Adrenal gland (tissue), 12 donors: Measurements from ENCODE around the gene BTBD9. TPM values are rescaled to one million over a fixed set of nuclear protein-coding genes. Genes with fewer than 3 reads are reported as not detected.

Experiments used
- DNase-seq, 7 donors: peaks; one replicate each; pipeline ENCODE4 v3.0.0-alpha.2; 2019 to 2020
- H3K27ac ChIP-seq, 5 donors: fragments of 200-600 bp; sonication (generic) in 4 of 5; 1 replicate in 3 of 5; 2 replicates in 2 of 5; pipeline versions ENCODE4 v1.5.1 to v1.8.0; 2016 to 2020; ENCODE audit warnings: mild to moderate bottlenecking in 1 of 5
- H3K27me3 ChIP-seq: fragments of 200-600 bp; 2 replicates; pipeline ENCODE4 v1.8.0; 2021
- H3K36me3 ChIP-seq, 2 donors: fragments of 200-600 bp; replicated peaks in 1 of 2; 1 replicate in 1 of 2; 2 replicates in 1 of 2; pipeline versions ENCODE4 v1.5.1 to v1.8.0; 2018 to 2022
- H3K4me1 ChIP-seq, 2 donors: fragments of 200-600 bp; replicated peaks in 1 of 2; 1 replicate in 1 of 2; 2 replicates in 1 of 2; pipeline versions ENCODE4 v1.5.1 to v1.8.0; 2018 to 2021
- H3K4me3 ChIP-seq, 4 donors: fragments of 200-600 bp; sonication (generic) in 3 of 4; one replicate each; pipeline ENCODE4 v1.5.1; 2016 to 2018
- H3K9me3 ChIP-seq, 3 donors: fragments of 200-600 bp; sonication (generic) in 1 of 3; replicated peaks in 1 of 3; 1 replicate in 2 of 3; 2 replicates in 1 of 3; pipeline versions ENCODE4 v1.5.1 to v1.8.0; 2016 to 2021
- POLR2A ChIP-seq, 2 donors: fragments of 450-650 bp; IDR thresholded peaks; one replicate each; pipeline ENCODE4 v1.6.1; 2017; ENCODE audit warnings: antibody characterized with exemption in 2 of 2, mild to moderate bottlenecking in 2 of 2, moderate library complexity in 1 of 2
- WGBS, 4 donors: extraction: QIAGEN DNeasy Blood & Tissue Kit in 2 of 4; methylation state at CpG; one replicate each; pipeline versions ENCODE4 v1.1.5 to v1.1.7; 2013 to 2017; 5-methylcytosine and 5-hydroxymethylcytosine counted together
- intact Hi-C, 2 donors: fragments of 100-400 bp; cut with DNase I; formaldehyde crosslinking; loops; one replicate each; pipeline versions ENCODE4 v1.14.1 to v1.15.0; 2022 to 2023
- polyA plus RNA-seq, 3 donors: library from polyadenylated mRNA; stranded (reverse); fragments of 200-250 nt in 2 of 3; fragments of 350-450 nt in 1 of 3; fragmentation: Illumina TruSeq in 1 of 3; extraction: RNeasy Lipid Tissue Mini Kit (QIAGEN cat#74804) in 1 of 3; gene quantifications; one replicate each; pipeline ENCODE4 v1.2.3, GENCODE V29; 2013 to 2014
- total RNA-seq, 9 donors: library from RNA; depleted of rRNA in 4 of 9; stranded (reverse); fragments of >200 nt in 4 of 9; fragments of 120-200 nt in 1 of 9; fragmentation: NEBNext Ultra II Directional in 1 of 9; extraction: Animal tissue kit (Norgen Biotek cat#: 25700) in 1 of 9; gene quantifications; one replicate each; pipeline versions ENCODE4 v1.1.0 to v1.2.4, GENCODE V29; 2013 to 2023
- TF ChIP-seq, protein P1 (sequence below), 6 experiments: fragments of 450-650 bp in 4 of 6; fragments of 200-600 bp in 2 of 6; sonication (generic) in 1 of 6; IDR thresholded peaks; 1 replicate in 5 of 6; 2 replicates in 1 of 6; pipeline versions ENCODE4 v1.5.1 to v1.8.0; 2016 to 2021; ENCODE audit warnings: antibody characterized with exemption in 6 of 6, mild to moderate bottlenecking in 2 of 6, moderate library complexity in 1 of 6
- donor health status: healthy with polysubstance abuse.
- donor health status: Bipolar disorder and iron deficiency.
- donor health status: DM: yes; HTN: yes; CAD: no.
- donor health status: DM: no; HTN: no; CAD: no.
- donor health status: DM: no; HTN: no; CAD: no.
- donor health status: DM: yes; HTN: yes; CAD: no.

The BTBD9 gene
- total and polyA plus RNA-seq, 12 donors = 2.4 to 29.6 (median 18.1) TPM

DNA sequence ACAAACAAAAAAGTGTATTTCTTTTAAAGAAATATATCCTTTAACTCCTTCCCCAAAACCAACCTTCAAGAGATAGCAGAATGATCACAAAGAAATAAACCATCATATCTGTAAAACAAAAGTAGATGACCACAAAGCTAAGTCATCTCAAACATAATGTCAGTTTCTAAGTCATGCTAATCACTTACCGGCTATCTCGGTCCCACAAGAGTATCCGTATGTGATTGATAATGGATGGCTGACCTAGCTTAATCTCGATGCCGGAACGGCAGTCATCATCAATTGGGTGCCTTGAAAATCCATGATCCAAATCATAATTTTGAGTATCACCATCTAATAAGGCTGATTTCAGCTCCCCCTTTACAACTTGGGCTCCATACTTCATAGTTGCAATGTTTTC, 59.7 kb downstream of the BTBD9 start:
- Histone ChIP-seq H3K27me3 (no peaks in the 10 kb centered on the region), H3K9me3 (no peaks in the 10 kb centered on the region), H3K4me1 (no peaks in the 10 kb centered on the region), H3K27ac (no peak overlapping the region), H3K4me3 (no peak overlapping the region), H3K36me3 (no peaks in the 10 kb centered on the region)
- no peak for DNase-seq
- 95 to 100% (median 96%) methylated on average over 6 of the region's 6 CpGs for WGBS, 4 donors
- intact Hi-C loops = no loop called here
- TF ChIP-seq, protein P1, sequence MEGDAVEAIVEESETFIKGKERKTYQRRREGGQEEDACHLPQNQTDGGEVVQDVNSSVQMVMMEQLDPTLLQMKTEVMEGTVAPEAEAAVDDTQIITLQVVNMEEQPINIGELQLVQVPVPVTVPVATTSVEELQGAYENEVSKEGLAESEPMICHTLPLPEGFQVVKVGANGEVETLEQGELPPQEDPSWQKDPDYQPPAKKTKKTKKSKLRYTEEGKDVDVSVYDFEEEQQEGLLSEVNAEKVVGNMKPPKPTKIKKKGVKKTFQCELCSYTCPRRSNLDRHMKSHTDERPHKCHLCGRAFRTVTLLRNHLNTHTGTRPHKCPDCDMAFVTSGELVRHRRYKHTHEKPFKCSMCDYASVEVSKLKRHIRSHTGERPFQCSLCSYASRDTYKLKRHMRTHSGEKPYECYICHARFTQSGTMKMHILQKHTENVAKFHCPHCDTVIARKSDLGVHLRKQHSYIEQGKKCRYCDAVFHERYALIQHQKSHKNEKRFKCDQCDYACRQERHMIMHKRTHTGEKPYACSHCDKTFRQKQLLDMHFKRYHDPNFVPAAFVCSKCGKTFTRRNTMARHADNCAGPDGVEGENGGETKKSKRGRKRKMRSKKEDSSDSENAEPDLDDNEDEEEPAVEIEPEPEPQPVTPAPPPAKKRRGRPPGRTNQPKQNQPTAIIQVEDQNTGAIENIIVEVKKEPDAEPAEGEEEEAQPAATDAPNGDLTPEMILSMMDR (IDR thresholded peaks at IDR 0.05) = no peak
- no peak for TF ChIP-seq POLR2A (IDR thresholded peaks at IDR 0.05)

DNA sequence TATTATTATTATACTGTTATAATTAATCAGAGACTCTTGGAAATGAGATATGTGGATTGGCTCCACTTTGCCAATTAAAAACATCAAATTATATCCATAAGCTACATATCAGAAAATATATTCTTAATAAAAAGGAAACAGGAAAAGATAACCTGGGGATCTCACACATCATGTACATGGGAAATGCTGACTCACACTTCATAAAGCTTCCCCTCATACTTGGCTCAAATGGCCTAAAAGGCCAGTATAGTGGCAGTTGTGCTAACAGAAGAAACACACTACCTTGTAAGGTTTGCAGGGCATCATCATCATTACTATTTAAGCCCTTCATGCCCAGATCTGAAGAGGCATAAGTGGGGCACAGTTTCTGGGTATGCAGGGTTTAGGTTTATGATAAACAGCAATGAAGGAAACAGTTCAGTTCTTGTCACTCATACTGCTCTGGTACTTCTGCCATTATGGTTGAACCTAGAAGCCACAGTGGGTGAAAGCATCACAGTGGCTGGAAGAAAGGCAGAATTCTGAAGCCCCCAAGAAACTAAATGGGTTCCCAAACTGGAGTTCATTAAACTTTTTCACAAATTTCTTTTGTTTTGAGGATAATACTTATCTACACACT, 60.6 kb downstream of the BTBD9 start:
- intact Hi-C loops = no loop called here
- TF ChIP-seq POLR2A (IDR thresholded peaks at IDR 0.05) = no peak
- TF ChIP-seq, protein P1 (IDR thresholded peaks at IDR 0.05) = no peak
- H3K27ac ChIP-seq = no peak overlapping the region
- H3K4me3 ChIP-seq = no peak overlapping the region
- H3K27me3 ChIP-seq = no peaks in the 10 kb centered on the region
- H3K4me1 ChIP-seq = no peaks in the 10 kb centered on the region
- no peaks in the 10 kb centered on the region for H3K36me3 ChIP-seq
- DNase-seq = no peak
- H3K9me3 ChIP-seq = no peaks in the 10 kb centered on the region

DNA sequence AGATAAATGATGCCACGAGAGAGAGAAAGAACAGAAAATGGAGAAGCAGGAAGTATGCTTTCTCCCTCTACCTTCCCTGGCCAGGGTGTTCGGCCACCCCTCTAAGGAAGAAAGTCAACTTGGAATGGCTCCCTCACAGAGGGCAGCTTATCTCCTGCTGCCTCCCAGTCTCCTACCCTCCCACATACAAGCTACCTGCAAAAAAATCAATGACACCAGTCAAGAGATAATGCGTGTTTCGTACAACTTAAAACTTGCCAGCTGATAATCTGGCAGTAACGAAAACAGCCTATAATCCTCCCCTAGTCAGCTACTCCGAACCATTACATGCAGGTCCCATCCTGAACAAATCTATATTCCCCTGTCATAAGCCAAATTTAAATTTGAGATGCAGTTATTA, 61.7 kb downstream of the BTBD9 start:
- TF ChIP-seq, protein P1 (IDR thresholded peaks at IDR 0.05) = no peak
- no peak for TF ChIP-seq POLR2A (IDR thresholded peaks at IDR 0.05)
- Histone ChIP-seq H3K27ac (no peak overlapping the region), H3K4me3 (no peak overlapping the region), H3K4me1 (no peaks in the 10 kb centered on the region), H3K36me3 (no peaks in the 10 kb centered on the region), H3K9me3 (no peaks in the 10 kb centered on the region), H3K27me3 (no peaks in the 10 kb centered on the region)
- intact Hi-C loops = no loop called here
- WGBS, 4 donors = 78 to 90% (median 85%) methylated on average over 6 of the region's 6 CpGs
- DNase-seq = no peak

DNA sequence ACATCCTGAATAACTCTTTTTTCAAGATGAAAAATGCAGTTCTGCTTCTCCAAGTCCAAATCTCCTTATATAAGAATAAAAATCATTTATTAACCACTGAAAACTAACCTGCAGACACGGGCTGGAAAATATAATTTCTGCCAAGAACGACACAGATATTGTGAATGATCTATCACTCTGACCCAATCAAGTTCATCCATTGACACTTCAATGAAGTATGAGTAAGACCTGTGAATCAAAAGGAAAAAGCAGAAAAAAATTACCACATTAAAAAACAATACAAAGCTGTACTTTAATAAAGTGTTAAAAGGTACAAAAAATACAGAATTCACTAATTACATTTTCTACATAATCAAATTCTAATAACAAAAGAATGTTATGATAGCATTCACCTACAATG, 62.2 kb downstream of the BTBD9 start:
- Histone ChIP-seq H3K9me3 (no peaks in the 10 kb centered on the region), H3K27me3 (no peaks in the 10 kb centered on the region), H3K4me3 (no peak overlapping the region), H3K4me1 (no peaks in the 10 kb centered on the region), H3K27ac (no peak overlapping the region), H3K36me3 (no peaks in the 10 kb centered on the region)
- intact Hi-C loops = no loop called here
- no peak for DNase-seq
- no peak for TF ChIP-seq POLR2A (IDR thresholded peaks at IDR 0.05)
- TF ChIP-seq, protein P1 (IDR thresholded peaks at IDR 0.05) = no peak
- WGBS, 4 donors = 59 to 72% (median 65%) methylated on average over 2 of the region's 2 CpGs
